Vagina (tissue), 2 donors: Measurements from ENCODE around the gene PCIF1. TPM values are rescaled to one million over a fixed set of nuclear protein-coding genes. Genes with fewer than 3 reads are reported as not detected.

Source experiments
- DNase-seq, 2 donors: peaks; one replicate each; pipeline ENCODE4 v3.0.0-alpha.2; 2017; ENCODE audit errors: extremely low spot score in 2 of 2
- H3K27ac ChIP-seq: fragments of 200-600 bp; sonication (generic); one replicate; pipeline ENCODE4 v1.5.1; 2019
- H3K27me3 ChIP-seq: fragments of 200-600 bp; sonication (generic); one replicate; pipeline ENCODE4 v1.5.1; 2019
- H3K36me3 ChIP-seq, 2 donors: fragments of 200-600 bp; sonication (generic); one replicate each; pipeline ENCODE4 v1.5.1; 2017 to 2019
- H3K4me1 ChIP-seq: fragments of 200-600 bp; sonication (generic); one replicate; pipeline ENCODE4 v1.5.1; 2019
- H3K4me3 ChIP-seq, 2 donors: fragments of 200-600 bp; sonication (generic); 1 replicate in 1 of 2; 2 replicates in 1 of 2; pipeline ENCODE4 v1.5.1; 2016 to 2019
- H3K9me3 ChIP-seq: fragments of 200-600 bp; sonication (generic); one replicate; pipeline ENCODE4 v1.5.1; 2019
- CTCF ChIP-seq, 3 experiments: fragments of 450-650 bp in 2 of 3; fragments of 200-600 bp in 1 of 3; sonication (generic) in 1 of 3; IDR thresholded peaks; one replicate each; pipeline ENCODE4 v1.5.1; 2017 to 2019; ENCODE audit warnings: antibody characterized with exemption in 3 of 3, mild to moderate bottlenecking in 2 of 3, moderate library complexity in 2 of 3
- POLR2A ChIP-seq, 2 donors: fragments of 450-650 bp; IDR thresholded peaks; one replicate each; pipeline ENCODE4 v1.6.1; 2017; ENCODE audit warnings: antibody characterized with exemption in 2 of 2, mild to moderate bottlenecking in 2 of 2, moderate library complexity in 2 of 2
- POLR2AphosphoS5 ChIP-seq, 2 donors: sonication (generic); formaldehyde crosslinking; IDR thresholded peaks; one replicate each; pipeline ENCODE4 v1.9.0; 2017; ENCODE audit warnings: antibody characterized with exemption in 2 of 2, mild to moderate bottlenecking in 2 of 2, low read depth in 1 of 2; ENCODE audit not compliant: insufficient read depth in 1 of 2
- intact Hi-C: fragments of 100-400 bp; cut with DNase I; formaldehyde crosslinking; loops from one replicate; pipeline ENCODE4 v1.15.1; 2023
- total RNA-seq: library from RNA; depleted of rRNA; stranded (reverse); fragments of >200 nt; gene quantifications from one replicate; pipeline ENCODE4 v1.2.3, GENCODE V29; 2016

The PCIF1 gene
- total RNA-seq, 1 donor from 2014 or later, result 36.6 TPM

- DNase-seq, result no peak
- intact Hi-C loops, result no loop called here
- no peak for TF ChIP-seq POLR2AphosphoS5 (IDR thresholded peaks at IDR 0.05; ENCODE audit: insufficient read depth in 1 of 2, low read depth in 1 of 2)
- no peak for TF ChIP-seq CTCF (IDR thresholded peaks at IDR 0.05)
- TF ChIP-seq POLR2A (IDR thresholded peaks at IDR 0.05), result no peak
These were observed 41.2 kb downstream of the PCIF1 start for GRCh38 chr20:45975686-45976085.

GRCh38 chr20:45976086-45976485, 41.6 kb downstream of the PCIF1 start:
- TF ChIP-seq CTCF (IDR thresholded peaks at IDR 0.05), result no peak
- intact Hi-C loops, result no loop called here
- Histone ChIP-seq H3K27me3 (no peaks in the 10 kb centered on the region), H3K4me1 (peaks cover 9% of the 10 kb centered on the region), H3K36me3 (no peaks in the 10 kb centered on the region), H3K27ac (no peak overlapping the region), H3K4me3 (no peak overlapping the region), H3K9me3 (no peaks in the 10 kb centered on the region)
- DNase-seq, result no peak

More at GRCh38 chr20:45975686-45976085, 41.2 kb downstream of the PCIF1 start:
- no peaks in the 10 kb centered on the region for H3K9me3 ChIP-seq
- no peak overlapping the region for H3K4me3 ChIP-seq
- no peaks in the 10 kb centered on the region for H3K27me3 ChIP-seq
- H3K36me3 ChIP-seq, result no peaks in the 10 kb centered on the region
- H3K27ac ChIP-seq, result no peak overlapping the region
- H3K4me1 ChIP-seq, result peaks cover 13% of the 10 kb centered on the region

GRCh38 chr20:45981261-45981660, 46.8 kb downstream of the PCIF1 start:
- no peak for DNase-seq
- H3K27me3 ChIP-seq, result no peaks in the 10 kb centered on the region
- H3K4me3 ChIP-seq, result no peak overlapping the region
- TF ChIP-seq CTCF (IDR thresholded peaks at IDR 0.05), result no peak
- no peaks in the 10 kb centered on the region for H3K4me1 ChIP-seq
- intact Hi-C loops, result no loop called here
- no peaks in the 10 kb centered on the region for H3K36me3 ChIP-seq
- no peak overlapping the region for H3K27ac ChIP-seq
- no peaks in the 10 kb centered on the region for H3K9me3 ChIP-seq

GRCh38 chr20:45983279-45983743, 48.8 kb downstream of the PCIF1 start:
- no peaks in the 10 kb centered on the region for H3K9me3 ChIP-seq
- no peaks in the 10 kb centered on the region for H3K27me3 ChIP-seq
- intact Hi-C loops, result no loop called here
- DNase-seq, result no peak
- H3K4me1 ChIP-seq, result no peaks in the 10 kb centered on the region
- H3K4me3 ChIP-seq, result no peak overlapping the region
- no peak overlapping the region for H3K27ac ChIP-seq
- no peaks in the 10 kb centered on the region for H3K36me3 ChIP-seq
- TF ChIP-seq POLR2A (IDR thresholded peaks at IDR 0.05) (no peak), POLR2AphosphoS5 (IDR thresholded peaks at IDR 0.05; ENCODE audit: insufficient read depth in 1 of 2, low read depth in 1 of 2) (no peak), CTCF (IDR thresholded peaks at IDR 0.05) (no peak)

- no peak for DNase-seq
- intact Hi-C loops, result no loop called here
- no peaks in the 10 kb centered on the region for H3K27me3 ChIP-seq
- no peaks in the 10 kb centered on the region for H3K36me3 ChIP-seq
- H3K27ac ChIP-seq, result no peak overlapping the region
- no peaks in the 10 kb centered on the region for H3K9me3 ChIP-seq
- no peak overlapping the region for H3K4me3 ChIP-seq
- no peak for TF ChIP-seq POLR2AphosphoS5 (IDR thresholded peaks at IDR 0.05; ENCODE audit: insufficient read depth in 1 of 2, low read depth in 1 of 2)
- no peak for TF ChIP-seq CTCF (IDR thresholded peaks at IDR 0.05)
- TF ChIP-seq POLR2A (IDR thresholded peaks at IDR 0.05), result no peak
- no peaks in the 10 kb centered on the region for H3K4me1 ChIP-seq
These were observed 51.1 kb downstream of the PCIF1 start for GRCh38 chr20:45985573-45985972.
